Endothelial cell (in vitro differentiated cells): ENCODE results near the gene SERINC5. TPM values are rescaled to one million over a fixed set of nuclear protein-coding genes. Genes with fewer than 3 reads are reported as not detected.

Experiments used
- DNase-seq: peaks from one replicate; pipeline ENCODE4 v3.0.0; 2021; ENCODE audit warnings: low spot score
- H3K27ac Mint-ChIP-seq: one replicate; pipeline ENCODE4 v1.8.0; 2021; ENCODE audit warnings: mixed read lengths, inconsistent platforms; ENCODE audit not compliant: unreplicated experiment
- H3K27me3 Mint-ChIP-seq: one replicate; pipeline ENCODE4 v1.8.0; 2021; ENCODE audit warnings: mild to moderate bottlenecking, moderate library complexity, mixed read lengths, inconsistent platforms; ENCODE audit not compliant: unreplicated experiment
- H3K36me3 Mint-ChIP-seq: one replicate; pipeline ENCODE4 v1.8.0; 2021; ENCODE audit warnings: mild to moderate bottlenecking, low read depth, mixed read lengths, inconsistent platforms; ENCODE audit not compliant: unreplicated experiment
- H3K4me1 Mint-ChIP-seq: one replicate; pipeline ENCODE4 v1.8.0; 2021; ENCODE audit warnings: mild to moderate bottlenecking, mixed read lengths, inconsistent platforms; ENCODE audit not compliant: unreplicated experiment
- H3K4me3 Mint-ChIP-seq: one replicate; pipeline ENCODE4 v1.8.0; 2021; ENCODE audit warnings: mild to moderate bottlenecking, mixed read lengths, inconsistent platforms; ENCODE audit not compliant: unreplicated experiment
- H3K9me3 Mint-ChIP-seq: one replicate; pipeline ENCODE4 v1.8.0; 2021; ENCODE audit warnings: mixed read lengths, inconsistent platforms; ENCODE audit not compliant: unreplicated experiment
- total RNA-seq: library from RNA; stranded (reverse); fragmentation: NEBNext Ultra II Directional; extraction: Animal tissue kit (Norgen Biotek cat#: 25700); gene quantifications from one replicate; pipeline ENCODE4 v1.2.1, GENCODE V29; 2021; ENCODE audit not compliant: unreplicated experiment
- TF ChIP-seq, protein P1 (sequence below): fragments of 200-600 bp; sonication (generic); IDR thresholded peaks from one replicate; pipeline ENCODE4 v1.5.0; 2021; ENCODE audit warnings: antibody characterized with exemption; ENCODE audit not compliant: unreplicated experiment

SERINC5 gene
- total RNA-seq, 1 donor from 2014 or later = 122 TPM

DNA sequence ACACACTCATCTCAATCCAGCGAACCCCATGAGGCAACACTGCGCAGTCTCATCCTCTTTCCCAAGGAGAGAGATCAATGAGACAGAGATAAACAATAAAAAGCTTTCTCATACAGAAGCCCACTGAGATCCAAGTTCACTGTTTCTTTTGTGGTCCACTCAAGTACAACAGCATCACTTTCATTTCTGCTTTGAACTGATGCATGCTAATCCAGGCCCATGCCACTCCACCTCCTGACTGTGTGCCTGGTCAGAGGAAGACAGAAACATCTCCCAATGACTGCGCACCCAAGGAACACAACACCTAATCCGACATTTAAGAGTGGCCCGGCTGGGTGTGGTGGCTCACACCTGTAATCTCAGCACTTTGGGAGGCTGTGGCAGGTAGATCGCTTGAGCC lies 104.0 kb downstream of the SERINC5 start:
- Mint-ChIP-seq H3K27me3 (peaks cover 10% of the 10 kb centered on the region), H3K4me3 (peak overlapping the region; percentile 25), H3K9me3 (no peaks in the 10 kb centered on the region), H3K36me3 (peaks cover 37% of the 10 kb centered on the region), H3K27ac (peak overlapping the region; percentile 18), H3K4me1 (peaks cover 36% of the 10 kb centered on the region)
- no peak for DNase-seq
- TF ChIP-seq, protein P1, sequence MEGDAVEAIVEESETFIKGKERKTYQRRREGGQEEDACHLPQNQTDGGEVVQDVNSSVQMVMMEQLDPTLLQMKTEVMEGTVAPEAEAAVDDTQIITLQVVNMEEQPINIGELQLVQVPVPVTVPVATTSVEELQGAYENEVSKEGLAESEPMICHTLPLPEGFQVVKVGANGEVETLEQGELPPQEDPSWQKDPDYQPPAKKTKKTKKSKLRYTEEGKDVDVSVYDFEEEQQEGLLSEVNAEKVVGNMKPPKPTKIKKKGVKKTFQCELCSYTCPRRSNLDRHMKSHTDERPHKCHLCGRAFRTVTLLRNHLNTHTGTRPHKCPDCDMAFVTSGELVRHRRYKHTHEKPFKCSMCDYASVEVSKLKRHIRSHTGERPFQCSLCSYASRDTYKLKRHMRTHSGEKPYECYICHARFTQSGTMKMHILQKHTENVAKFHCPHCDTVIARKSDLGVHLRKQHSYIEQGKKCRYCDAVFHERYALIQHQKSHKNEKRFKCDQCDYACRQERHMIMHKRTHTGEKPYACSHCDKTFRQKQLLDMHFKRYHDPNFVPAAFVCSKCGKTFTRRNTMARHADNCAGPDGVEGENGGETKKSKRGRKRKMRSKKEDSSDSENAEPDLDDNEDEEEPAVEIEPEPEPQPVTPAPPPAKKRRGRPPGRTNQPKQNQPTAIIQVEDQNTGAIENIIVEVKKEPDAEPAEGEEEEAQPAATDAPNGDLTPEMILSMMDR = no peak

DNA sequence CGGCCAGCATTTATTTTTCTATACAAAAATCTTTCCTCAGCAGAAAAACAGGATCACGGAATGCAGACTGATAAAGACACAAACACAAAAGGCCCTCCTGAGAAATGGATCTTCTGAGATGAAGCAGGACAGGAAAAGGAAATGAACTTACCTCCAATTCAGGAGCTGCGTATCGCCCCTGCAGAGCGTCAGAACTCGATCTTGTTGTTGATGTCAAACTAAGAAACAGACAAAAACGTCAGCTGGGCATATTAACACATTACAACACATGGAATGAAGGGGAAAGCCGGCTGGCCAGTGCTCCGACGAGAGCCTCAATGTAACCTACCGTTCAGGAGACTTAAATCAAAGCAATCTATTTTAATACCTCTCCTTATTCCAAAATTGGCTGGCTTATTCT lies 105.1 kb downstream of the SERINC5 start:
- no peak for DNase-seq
- TF ChIP-seq, protein P1 = no peak
- Mint-ChIP-seq H3K4me3 (peak overlapping the region; percentile 9), H3K27ac (peak overlapping the region; percentile 73), H3K4me1 (peaks cover 29% of the 10 kb centered on the region), H3K9me3 (no peaks in the 10 kb centered on the region), H3K36me3 (peaks cover 37% of the 10 kb centered on the region), H3K27me3 (peaks cover 10% of the 10 kb centered on the region)

DNA sequence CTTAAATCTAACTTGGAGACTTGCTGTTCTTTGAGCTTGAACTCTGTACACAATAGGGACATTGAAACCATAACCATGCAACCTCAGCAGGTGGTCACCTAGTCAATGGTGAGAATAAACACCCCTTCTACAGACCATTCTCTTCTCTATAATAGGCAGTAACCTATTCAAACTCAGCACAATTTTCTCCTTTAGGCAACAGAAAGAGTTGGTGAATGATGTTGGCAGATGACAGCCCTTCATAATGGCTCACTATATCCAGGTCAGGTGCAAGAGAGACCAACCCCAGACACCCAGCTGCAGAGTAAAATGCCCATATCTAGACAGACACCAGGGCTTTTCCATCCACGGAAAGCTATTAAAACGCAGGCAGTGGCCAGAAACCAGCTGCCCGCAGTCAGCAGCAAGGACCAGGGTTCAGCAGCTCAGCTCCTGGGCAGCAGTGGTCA lies 106.7 kb downstream of the SERINC5 start:
- no peak for DNase-seq
- Mint-ChIP-seq H3K9me3 (no peaks in the 10 kb centered on the region), H3K27ac (no peak overlapping the region), H3K27me3 (peaks cover 10% of the 10 kb centered on the region), H3K4me1 (peaks cover 29% of the 10 kb centered on the region), H3K36me3 (peaks cover 40% of the 10 kb centered on the region), H3K4me3 (no peak overlapping the region)
- TF ChIP-seq, protein P1 = no peak

DNA sequence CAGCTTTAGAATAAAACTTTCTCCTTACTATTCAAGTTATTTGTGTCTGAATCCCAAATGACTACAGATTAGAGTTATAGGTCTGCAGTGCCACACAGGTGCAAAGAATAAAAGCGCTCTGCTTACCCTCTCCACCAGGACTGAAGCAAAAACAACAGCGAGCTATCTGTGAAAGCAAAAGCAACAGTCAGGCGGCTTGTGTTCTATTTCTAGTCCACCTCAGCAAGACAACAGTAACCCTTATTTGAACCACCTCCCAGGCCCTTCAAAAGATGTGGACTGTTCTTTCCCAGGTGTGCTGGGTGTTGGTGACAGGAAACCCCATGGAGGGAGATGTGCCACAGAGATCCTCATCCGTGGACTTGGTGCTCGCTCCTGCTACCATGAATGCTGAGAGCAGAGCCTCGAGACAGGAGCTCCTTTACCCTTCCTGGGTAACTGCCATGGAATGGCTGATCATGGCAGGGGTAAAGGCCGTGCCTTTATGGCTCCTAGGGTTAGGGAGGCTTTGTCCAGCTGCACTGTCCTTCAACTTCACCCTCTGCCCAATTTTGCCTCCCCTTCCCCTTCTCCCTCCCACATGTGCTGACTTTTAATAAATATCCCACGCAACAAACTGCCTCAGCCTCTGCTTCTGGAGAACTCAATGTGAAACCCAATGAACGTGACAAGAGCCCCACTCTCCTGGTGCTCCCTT lies 108.6 kb downstream of the SERINC5 start:
- no peak for DNase-seq
- H3K4me1 Mint-ChIP-seq = peaks cover 36% of the 10 kb centered on the region
- H3K4me3 Mint-ChIP-seq = no peak overlapping the region
- H3K27ac Mint-ChIP-seq = no peak overlapping the region
- peaks cover 9% of the 10 kb centered on the region for H3K27me3 Mint-ChIP-seq
- TF ChIP-seq, protein P1 = no peak
- no peaks in the 10 kb centered on the region for H3K9me3 Mint-ChIP-seq
- peaks cover 50% of the 10 kb centered on the region for H3K36me3 Mint-ChIP-seq

DNA sequence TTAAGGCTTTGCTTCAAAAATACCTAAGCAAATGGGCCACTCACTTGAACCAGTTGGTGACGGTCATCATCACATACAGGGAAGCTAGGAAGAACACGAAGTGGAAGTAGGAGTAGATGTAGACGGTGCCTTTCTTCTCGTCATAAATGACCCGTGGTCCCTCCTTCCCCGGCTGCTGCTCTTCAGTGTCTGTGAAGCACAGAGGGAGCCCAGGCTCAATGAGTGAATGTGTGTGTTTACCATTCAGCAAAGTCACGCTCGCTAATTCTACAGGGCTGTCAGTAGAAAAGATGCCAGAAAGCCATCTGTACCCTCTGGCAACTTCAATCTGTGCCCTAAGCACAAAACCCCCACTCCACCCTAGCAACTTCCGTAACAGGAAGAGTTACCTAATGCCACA lies 109.8 kb downstream of the SERINC5 start:
- peaks cover 8% of the 10 kb centered on the region for H3K27me3 Mint-ChIP-seq
- no peak for DNase-seq
- H3K9me3 Mint-ChIP-seq = no peaks in the 10 kb centered on the region
- H3K36me3 Mint-ChIP-seq = peaks cover 47% of the 10 kb centered on the region
- H3K27ac Mint-ChIP-seq = no peak overlapping the region
- peaks cover 41% of the 10 kb centered on the region for H3K4me1 Mint-ChIP-seq
- no peak overlapping the region for H3K4me3 Mint-ChIP-seq
- TF ChIP-seq, protein P1 = no peak
